Astrocyte (in vitro differentiated cells and primary cell): Measurements from ENCODE around the gene LRIT3.

ENCODE experiments used
- EZH2 ChIP-seq: IDR thresholded peaks from 2 replicates; pipeline ENCODE4 v1.6.1; 2012; ENCODE audit warnings: mild to moderate bottlenecking, low read length, inconsistent platforms; ENCODE audit not compliant: insufficient read depth
- TF ChIP-seq, protein P1 (sequence below): IDR thresholded peaks from 2 replicates; pipeline ENCODE4 v1.5.1; 2011; ENCODE audit warnings: low read depth, mild to moderate bottlenecking, inconsistent platforms, low read length, moderate library complexity; ENCODE audit not compliant: insufficient read depth

GRCh38 chr4:109820563-109820962 lies 27.3 kb upstream of the LRIT3 start:
- TF ChIP-seq, protein P1, sequence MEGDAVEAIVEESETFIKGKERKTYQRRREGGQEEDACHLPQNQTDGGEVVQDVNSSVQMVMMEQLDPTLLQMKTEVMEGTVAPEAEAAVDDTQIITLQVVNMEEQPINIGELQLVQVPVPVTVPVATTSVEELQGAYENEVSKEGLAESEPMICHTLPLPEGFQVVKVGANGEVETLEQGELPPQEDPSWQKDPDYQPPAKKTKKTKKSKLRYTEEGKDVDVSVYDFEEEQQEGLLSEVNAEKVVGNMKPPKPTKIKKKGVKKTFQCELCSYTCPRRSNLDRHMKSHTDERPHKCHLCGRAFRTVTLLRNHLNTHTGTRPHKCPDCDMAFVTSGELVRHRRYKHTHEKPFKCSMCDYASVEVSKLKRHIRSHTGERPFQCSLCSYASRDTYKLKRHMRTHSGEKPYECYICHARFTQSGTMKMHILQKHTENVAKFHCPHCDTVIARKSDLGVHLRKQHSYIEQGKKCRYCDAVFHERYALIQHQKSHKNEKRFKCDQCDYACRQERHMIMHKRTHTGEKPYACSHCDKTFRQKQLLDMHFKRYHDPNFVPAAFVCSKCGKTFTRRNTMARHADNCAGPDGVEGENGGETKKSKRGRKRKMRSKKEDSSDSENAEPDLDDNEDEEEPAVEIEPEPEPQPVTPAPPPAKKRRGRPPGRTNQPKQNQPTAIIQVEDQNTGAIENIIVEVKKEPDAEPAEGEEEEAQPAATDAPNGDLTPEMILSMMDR = no peak
- TF ChIP-seq EZH2 = no peak
